ENCODE results near the gene EIF5A.

The EIF5A gene

GRCh38 chr17:7285679-7286078 lies 21.7 kb upstream of the EIF5A start:
- TF ChIP-seq ZBTB7A (IDR thresholded peaks at IDR 0.05; ENCODE audit: low read depth) (no peak), TAF1 (IDR thresholded peaks at IDR 0.05; ENCODE audit: low read depth) (no peak)

GRCh38 chr17:7289256-7290032 lies 18.0 kb upstream of the EIF5A start:
- TF ChIP-seq EGR1 (IDR thresholded peaks at IDR 0.05) (no peak), EP300 (IDR thresholded peaks at IDR 0.05; ENCODE audit: borderline replicate concordance) (no peak), FOXM1 (IDR thresholded peaks at IDR 0.05; ENCODE audit: borderline replicate concordance, low read depth) (no peak), RAD21 (IDR thresholded peaks at IDR 0.05; ENCODE audit: low read depth) (no peak), MAX (IDR thresholded peaks at IDR 0.05) (no peak), TCF12 (IDR thresholded peaks at IDR 0.05; ENCODE audit: low read depth) (no peak), CREB1 (IDR thresholded peaks at IDR 0.05; ENCODE audit: low read depth) (no peak)

- TF ChIP-seq TCF12 (IDR thresholded peaks at IDR 0.05; ENCODE audit: low read depth): no peak
- TF ChIP-seq NFIC (IDR thresholded peaks at IDR 0.05): no peak
- no peak for TF ChIP-seq MAX (IDR thresholded peaks at IDR 0.05)
- no peak for TF ChIP-seq TEAD4 (IDR thresholded peaks at IDR 0.05)
- no peak for TF ChIP-seq EGR1 (IDR thresholded peaks at IDR 0.05)
Measured at GRCh38 chr17:7290166-7290565, 17.3 kb upstream of the EIF5A start.

- no peak for TF ChIP-seq CREB1 (IDR thresholded peaks at IDR 0.05; ENCODE audit: low read depth)
- TF ChIP-seq FOXM1 (IDR thresholded peaks at IDR 0.05; ENCODE audit: borderline replicate concordance, low read depth): no peak
- no peak for TF ChIP-seq USF1 (IDR thresholded peaks at IDR 0.05)
- TF ChIP-seq ZBTB7A (IDR thresholded peaks at IDR 0.05; ENCODE audit: low read depth): no peak
- TF ChIP-seq MAX (IDR thresholded peaks at IDR 0.05): no peak
- TF ChIP-seq EP300 (IDR thresholded peaks at IDR 0.05; ENCODE audit: borderline replicate concordance): no peak
Measured at GRCh38 chr17:7290685-7291084, 16.7 kb upstream of the EIF5A start.

DNA sequence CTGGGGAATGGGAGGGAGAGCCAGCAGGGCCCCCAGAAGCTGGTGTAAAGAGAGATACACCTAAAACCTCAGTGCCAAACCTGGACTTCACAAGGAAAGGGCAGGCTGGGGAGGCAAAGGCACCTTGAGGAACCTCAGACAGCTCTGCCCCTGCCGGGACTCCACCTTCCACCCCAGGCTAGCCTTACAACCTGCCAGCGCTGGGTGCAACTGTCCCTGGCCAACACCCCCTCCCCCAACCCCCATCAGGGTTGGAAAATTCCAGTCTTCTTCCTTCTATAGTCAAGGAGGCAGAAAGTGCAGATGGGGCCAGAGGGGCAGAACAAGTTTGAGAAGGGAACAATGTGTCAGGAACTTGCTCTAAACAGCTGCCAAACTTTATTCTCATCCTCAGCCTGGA lies 15.2 kb upstream of the EIF5A start:
- no peak for TF ChIP-seq TCF12 (IDR thresholded peaks at IDR 0.05; ENCODE audit: low read depth)
- no peak for TF ChIP-seq CREB1 (IDR thresholded peaks at IDR 0.05; ENCODE audit: low read depth)
- no peak for TF ChIP-seq NFIC (IDR thresholded peaks at IDR 0.05)
- no peak for TF ChIP-seq ZBTB7A (IDR thresholded peaks at IDR 0.05; ENCODE audit: low read depth)
- TF ChIP-seq TEAD4 (IDR thresholded peaks at IDR 0.05): no peak
- TF ChIP-seq RAD21 (IDR thresholded peaks at IDR 0.05; ENCODE audit: low read depth): no peak
- TF ChIP-seq FOXM1 (IDR thresholded peaks at IDR 0.05; ENCODE audit: borderline replicate concordance, low read depth): no peak
- TF ChIP-seq, protein P1, sequence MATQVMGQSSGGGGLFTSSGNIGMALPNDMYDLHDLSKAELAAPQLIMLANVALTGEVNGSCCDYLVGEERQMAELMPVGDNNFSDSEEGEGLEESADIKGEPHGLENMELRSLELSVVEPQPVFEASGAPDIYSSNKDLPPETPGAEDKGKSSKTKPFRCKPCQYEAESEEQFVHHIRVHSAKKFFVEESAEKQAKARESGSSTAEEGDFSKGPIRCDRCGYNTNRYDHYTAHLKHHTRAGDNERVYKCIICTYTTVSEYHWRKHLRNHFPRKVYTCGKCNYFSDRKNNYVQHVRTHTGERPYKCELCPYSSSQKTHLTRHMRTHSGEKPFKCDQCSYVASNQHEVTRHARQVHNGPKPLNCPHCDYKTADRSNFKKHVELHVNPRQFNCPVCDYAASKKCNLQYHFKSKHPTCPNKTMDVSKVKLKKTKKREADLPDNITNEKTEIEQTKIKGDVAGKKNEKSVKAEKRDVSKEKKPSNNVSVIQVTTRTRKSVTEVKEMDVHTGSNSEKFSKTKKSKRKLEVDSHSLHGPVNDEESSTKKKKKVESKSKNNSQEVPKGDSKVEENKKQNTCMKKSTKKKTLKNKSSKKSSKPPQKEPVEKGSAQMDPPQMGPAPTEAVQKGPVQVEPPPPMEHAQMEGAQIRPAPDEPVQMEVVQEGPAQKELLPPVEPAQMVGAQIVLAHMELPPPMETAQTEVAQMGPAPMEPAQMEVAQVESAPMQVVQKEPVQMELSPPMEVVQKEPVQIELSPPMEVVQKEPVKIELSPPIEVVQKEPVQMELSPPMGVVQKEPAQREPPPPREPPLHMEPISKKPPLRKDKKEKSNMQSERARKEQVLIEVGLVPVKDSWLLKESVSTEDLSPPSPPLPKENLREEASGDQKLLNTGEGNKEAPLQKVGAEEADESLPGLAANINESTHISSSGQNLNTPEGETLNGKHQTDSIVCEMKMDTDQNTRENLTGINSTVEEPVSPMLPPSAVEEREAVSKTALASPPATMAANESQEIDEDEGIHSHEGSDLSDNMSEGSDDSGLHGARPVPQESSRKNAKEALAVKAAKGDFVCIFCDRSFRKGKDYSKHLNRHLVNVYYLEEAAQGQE (IDR thresholded peaks at IDR 0.05; ENCODE audit: low read depth): no peak
- no peak for TF ChIP-seq MAX (IDR thresholded peaks at IDR 0.05)
- no peak for TF ChIP-seq CEBPB (IDR thresholded peaks at IDR 0.05)

GRCh38 chr17:7292729-7293128 lies 14.7 kb upstream of the EIF5A start:
- TF ChIP-seq TEAD4 (IDR thresholded peaks at IDR 0.05) (no peak), ZBTB7A (IDR thresholded peaks at IDR 0.05; ENCODE audit: low read depth) (no peak), EP300 (IDR thresholded peaks at IDR 0.05; ENCODE audit: borderline replicate concordance) (no peak), YY1 (IDR thresholded peaks at IDR 0.05; ENCODE audit: low read depth) (no peak), TAF1 (IDR thresholded peaks at IDR 0.05; ENCODE audit: low read depth) (no peak), TCF12 (IDR thresholded peaks at IDR 0.05; ENCODE audit: low read depth) (no peak), FOXM1 (IDR thresholded peaks at IDR 0.05; ENCODE audit: borderline replicate concordance, low read depth) (no peak), NFIC (IDR thresholded peaks at IDR 0.05) (no peak), MAX (IDR thresholded peaks at IDR 0.05) (no peak), USF1 (IDR thresholded peaks at IDR 0.05) (no peak), EGR1 (IDR thresholded peaks at IDR 0.05) (no peak), CREB1 (IDR thresholded peaks at IDR 0.05; ENCODE audit: low read depth) (no peak), RAD21 (IDR thresholded peaks at IDR 0.05; ENCODE audit: low read depth) (no peak)
- TF ChIP-seq, protein P1 (IDR thresholded peaks at IDR 0.05; ENCODE audit: low read depth): no peak
